ENCODE measurements around the gene PHF21A. TPM values are rescaled to one million over a fixed set of nuclear protein-coding genes. Genes with fewer than 3 reads are reported as not detected.
"Not testable (repeated sequence)": the region's sequence is repeated elsewhere in the genome, so short reads cannot be mapped to it uniquely, and the experiment has no call there.

Gene PHF21A
- total RNA-seq, 1 donor from 2014 or later = 45.4 TPM

DNA sequence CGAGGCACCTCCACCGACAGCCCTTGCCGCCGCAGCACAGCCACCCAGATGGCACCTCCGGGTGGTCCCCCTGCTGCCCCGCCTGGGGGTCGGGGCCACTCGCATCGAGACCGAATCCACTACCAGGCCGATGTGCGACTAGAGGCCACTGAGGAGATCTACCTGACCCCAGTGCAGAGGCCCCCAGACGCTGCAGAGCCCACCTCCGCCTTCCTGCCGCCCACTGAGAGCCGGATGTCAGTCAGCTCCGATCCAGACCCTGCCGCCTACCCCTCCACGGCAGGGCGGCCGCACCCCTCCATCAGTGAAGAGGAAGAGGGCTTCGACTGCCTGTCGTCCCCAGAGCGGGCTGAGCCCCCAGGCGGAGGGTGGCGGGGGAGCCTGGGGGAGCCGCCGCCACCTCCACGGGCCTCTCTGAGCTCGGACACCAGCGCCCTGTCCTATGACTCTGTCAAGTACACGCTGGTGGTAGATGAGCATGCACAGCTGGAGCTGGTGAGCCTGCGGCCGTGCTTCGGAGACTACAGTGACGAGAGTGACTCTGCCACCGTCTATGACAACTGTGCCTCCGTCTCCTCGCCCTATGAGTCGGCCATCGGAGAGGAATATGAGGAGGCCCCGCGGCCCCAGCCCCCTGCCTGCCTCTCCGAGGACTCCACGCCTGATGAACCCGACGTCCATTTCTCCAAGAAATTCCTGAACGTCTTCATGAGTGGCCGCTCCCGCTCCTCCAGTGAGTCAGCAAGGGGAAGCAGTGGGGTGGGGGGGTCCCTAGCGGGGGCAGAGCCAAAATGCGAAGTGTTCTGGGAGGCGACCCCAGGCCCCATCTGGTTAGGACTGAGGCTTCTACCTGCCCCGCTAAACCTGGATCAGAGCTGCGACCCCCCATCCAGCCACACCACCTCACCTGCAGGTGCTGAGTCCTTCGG, 218.5 kb downstream of the PHF21A start:
- intact Hi-C loops (cut with DNase I) = no loop called here
- no peak for DNase-seq
- no peaks in the 10 kb centered on the region for H3K27me3 ChIP-seq
- ATAC-seq = no peak
- no peak overlapping the region for H3K27ac ChIP-seq
- H3K9me3 ChIP-seq = no peaks in the 10 kb centered on the region
- H3K4me1 ChIP-seq = peaks cover 12% of the 10 kb centered on the region
- no peaks in the 10 kb centered on the region for H3K36me3 ChIP-seq
- no peak overlapping the region for H3K4me3 ChIP-seq
- TF ChIP-seq, protein P1, sequence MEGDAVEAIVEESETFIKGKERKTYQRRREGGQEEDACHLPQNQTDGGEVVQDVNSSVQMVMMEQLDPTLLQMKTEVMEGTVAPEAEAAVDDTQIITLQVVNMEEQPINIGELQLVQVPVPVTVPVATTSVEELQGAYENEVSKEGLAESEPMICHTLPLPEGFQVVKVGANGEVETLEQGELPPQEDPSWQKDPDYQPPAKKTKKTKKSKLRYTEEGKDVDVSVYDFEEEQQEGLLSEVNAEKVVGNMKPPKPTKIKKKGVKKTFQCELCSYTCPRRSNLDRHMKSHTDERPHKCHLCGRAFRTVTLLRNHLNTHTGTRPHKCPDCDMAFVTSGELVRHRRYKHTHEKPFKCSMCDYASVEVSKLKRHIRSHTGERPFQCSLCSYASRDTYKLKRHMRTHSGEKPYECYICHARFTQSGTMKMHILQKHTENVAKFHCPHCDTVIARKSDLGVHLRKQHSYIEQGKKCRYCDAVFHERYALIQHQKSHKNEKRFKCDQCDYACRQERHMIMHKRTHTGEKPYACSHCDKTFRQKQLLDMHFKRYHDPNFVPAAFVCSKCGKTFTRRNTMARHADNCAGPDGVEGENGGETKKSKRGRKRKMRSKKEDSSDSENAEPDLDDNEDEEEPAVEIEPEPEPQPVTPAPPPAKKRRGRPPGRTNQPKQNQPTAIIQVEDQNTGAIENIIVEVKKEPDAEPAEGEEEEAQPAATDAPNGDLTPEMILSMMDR (IDR thresholded peaks at IDR 0.05) = no peak

DNA sequence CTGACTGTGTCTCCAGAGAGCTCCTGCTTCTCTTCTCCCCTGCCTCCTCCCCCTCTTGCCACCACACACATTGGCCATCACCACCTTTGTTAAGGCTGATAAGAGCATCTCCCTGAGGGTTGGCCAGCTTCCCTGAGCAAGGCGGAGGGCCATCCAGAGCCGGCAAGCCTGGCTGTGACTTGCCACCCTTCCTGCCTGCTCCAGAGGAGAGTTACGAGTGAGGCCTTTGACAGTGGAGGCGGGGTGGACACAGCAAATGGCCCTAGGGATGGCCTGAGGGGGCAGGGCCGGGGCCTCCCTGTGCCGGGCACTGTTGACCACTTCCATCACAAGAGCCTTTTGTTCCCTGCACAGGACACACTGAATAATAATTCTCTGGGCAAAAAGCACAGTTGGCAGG, 219.6 kb downstream of the PHF21A start:
- Histone ChIP-seq H3K9me3 (no peaks in the 10 kb centered on the region), H3K4me1 (peaks cover 12% of the 10 kb centered on the region), H3K27me3 (no peaks in the 10 kb centered on the region), H3K27ac (no peak overlapping the region), H3K4me3 (no peak overlapping the region), H3K36me3 (no peaks in the 10 kb centered on the region)
- intact Hi-C loops (cut with DNase I) = no loop called here
- no peak for ATAC-seq
- DNase-seq = no peak
- TF ChIP-seq, protein P1 (IDR thresholded peaks at IDR 0.05) = no peak

DNA sequence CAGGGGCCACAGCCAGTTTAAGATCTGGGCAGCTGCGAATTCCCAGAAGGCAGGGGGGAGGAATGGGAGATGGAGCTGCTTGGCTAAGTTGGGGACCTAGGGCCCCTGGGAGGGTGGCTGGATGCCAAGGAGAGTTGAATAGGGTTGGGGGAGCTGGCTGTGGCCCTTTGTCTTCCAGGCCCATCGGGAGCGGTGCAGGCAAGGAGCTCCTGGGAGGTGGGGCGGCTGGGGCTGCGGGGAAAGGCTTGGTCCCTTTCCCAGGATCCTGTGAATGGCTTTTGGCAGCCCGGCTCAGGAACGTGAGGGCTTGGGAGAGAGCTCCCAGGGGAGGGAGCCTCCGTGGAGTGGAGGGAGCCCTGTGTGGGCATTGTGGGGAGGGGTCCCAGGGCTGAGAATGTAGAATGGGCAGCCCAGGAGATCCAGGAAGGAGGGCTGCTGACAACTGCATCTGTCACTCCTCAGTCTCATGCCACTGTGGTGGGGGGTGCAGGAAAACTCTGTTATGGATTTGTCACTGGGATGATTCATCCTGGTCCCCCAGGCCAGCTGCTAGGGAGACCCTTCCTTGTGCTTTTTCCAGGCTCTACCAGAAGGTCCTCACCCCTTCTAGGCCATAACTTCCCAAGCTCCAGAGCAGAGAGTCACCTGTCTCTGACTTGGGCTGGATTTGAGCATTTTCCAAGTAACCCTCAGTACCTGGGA, 220.2 kb downstream of the PHF21A start:
- Histone ChIP-seq H3K4me1 (peaks cover 12% of the 10 kb centered on the region), H3K27me3 (no peaks in the 10 kb centered on the region), H3K36me3 (no peaks in the 10 kb centered on the region), H3K27ac (no peak overlapping the region), H3K4me3 (no peak overlapping the region), H3K9me3 (no peaks in the 10 kb centered on the region)
- TF ChIP-seq, protein P1 (IDR thresholded peaks at IDR 0.05) = no peak
- DNase-seq (no peak), ATAC-seq (no peak)
- intact Hi-C loops (cut with DNase I) = no loop called here

- DNase-seq; H3K9me3 ChIP-seq; H3K27ac ChIP-seq; H3K27me3 ChIP-seq; H3K36me3 ChIP-seq; intact Hi-C loops (cut with DNase I): not testable (repeated sequence)
- Histone ChIP-seq H3K4me3 (peak overlapping the region; percentile 58), H3K4me1 (peaks cover 12% of the 10 kb centered on the region)
- ATAC-seq = peak; percentile 17
These were observed 221.0 kb downstream of the PHF21A start for GRCh38 chr11:45900175-45900800.

DNA sequence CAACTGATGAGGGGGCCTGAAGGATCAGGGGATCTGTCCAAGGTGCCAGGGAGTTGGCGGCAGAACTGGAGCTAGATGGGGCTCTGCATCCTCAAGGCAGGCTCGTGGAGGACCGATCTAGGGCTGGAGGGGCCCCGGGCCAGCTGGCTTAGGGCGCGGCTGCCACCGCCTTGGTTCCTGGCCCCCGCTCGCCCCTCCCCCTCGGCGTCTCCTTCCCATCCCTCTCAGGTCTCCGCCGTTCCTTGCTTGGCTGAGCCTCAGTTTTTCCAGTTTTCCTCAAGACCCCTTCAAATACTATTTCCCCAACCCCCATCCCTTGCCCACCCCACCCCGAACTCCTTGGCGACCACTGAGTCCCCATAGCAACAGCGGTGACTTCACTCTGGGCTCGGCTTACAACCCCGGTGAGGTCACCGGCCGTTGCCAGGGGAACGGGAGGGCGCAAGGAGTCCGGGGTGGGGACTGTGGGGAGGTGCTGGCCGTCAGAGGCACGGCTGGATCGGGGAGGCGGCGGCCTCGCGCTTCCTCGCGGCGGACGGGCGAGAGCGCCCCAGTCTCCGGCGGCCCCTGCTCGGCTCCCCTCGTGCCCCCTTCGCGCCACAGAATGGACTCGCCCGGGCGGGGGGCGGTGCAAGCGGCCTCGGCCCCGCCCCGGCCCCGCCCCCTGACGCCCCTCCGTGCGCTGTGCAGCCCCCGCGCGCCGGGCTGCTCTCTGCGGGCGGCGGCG, 221.6 kb downstream of the PHF21A start:
- peak; percentile 91 for DNase-seq
- Histone ChIP-seq H3K27me3 (no peaks in the 10 kb centered on the region), H3K36me3 (no peaks in the 10 kb centered on the region), H3K4me3 (peak overlapping the region; percentile 58), H3K27ac (no peak overlapping the region), H3K4me1 (peaks cover 12% of the 10 kb centered on the region), H3K9me3 (no peaks in the 10 kb centered on the region)
- intact Hi-C loops (cut with DNase I) = no loop called here
- peak; percentile 81 for ATAC-seq
- TF ChIP-seq, protein P1 (IDR thresholded peaks at IDR 0.05) = no peak
